ENCODE measurements around the gene DNAH2. TPM values are rescaled to one million over a fixed set of nuclear protein-coding genes. Genes with fewer than 3 reads are reported as not detected.
A peak's percentile ranks its signal among the peaks of the same experiment; 100 is the strongest.

The DNAH2 gene
- total RNA-seq, 2 experiments from 2014 or later = not detected

- H3K9me3 Mint-ChIP-seq = no peaks in the 10 kb centered on the region
- H3K4me1 Mint-ChIP-seq (ENCODE audit: low read depth) = peaks cover 54% of the 10 kb centered on the region
- intact Hi-C loops (cut with micrococcal nuclease) = no loop called here
- TF ChIP-seq, protein P1, sequence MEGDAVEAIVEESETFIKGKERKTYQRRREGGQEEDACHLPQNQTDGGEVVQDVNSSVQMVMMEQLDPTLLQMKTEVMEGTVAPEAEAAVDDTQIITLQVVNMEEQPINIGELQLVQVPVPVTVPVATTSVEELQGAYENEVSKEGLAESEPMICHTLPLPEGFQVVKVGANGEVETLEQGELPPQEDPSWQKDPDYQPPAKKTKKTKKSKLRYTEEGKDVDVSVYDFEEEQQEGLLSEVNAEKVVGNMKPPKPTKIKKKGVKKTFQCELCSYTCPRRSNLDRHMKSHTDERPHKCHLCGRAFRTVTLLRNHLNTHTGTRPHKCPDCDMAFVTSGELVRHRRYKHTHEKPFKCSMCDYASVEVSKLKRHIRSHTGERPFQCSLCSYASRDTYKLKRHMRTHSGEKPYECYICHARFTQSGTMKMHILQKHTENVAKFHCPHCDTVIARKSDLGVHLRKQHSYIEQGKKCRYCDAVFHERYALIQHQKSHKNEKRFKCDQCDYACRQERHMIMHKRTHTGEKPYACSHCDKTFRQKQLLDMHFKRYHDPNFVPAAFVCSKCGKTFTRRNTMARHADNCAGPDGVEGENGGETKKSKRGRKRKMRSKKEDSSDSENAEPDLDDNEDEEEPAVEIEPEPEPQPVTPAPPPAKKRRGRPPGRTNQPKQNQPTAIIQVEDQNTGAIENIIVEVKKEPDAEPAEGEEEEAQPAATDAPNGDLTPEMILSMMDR (IDR thresholded peaks at IDR 0.05) = no peak
- POLR2A ChIA-PET = interaction anchor here (8.2 kb wide), 1 partner anchor 13 kb away, joined by 74 read pairs; the partner anchor contains the start of gene KDM6B
- H3K36me3 Mint-ChIP-seq (ENCODE audit: low read depth) = peaks cover 67% of the 10 kb centered on the region
- no peak overlapping the region for H3K4me3 Mint-ChIP-seq
- peak overlapping the region; percentile 67 for H3K27ac Mint-ChIP-seq
- CTCF ChIA-PET = interaction anchor here (3.5 kb wide), 1 partner anchor 15 kb away, joined by 49 read pairs; the partner anchor contains the start of gene KDM6B
- ATAC-seq (no peak), DNase-seq (no peak)
- no peaks in the 10 kb centered on the region for H3K27me3 Mint-ChIP-seq
These were observed 131.7 kb downstream of the DNAH2 start for GRCh38 chr17:7849130-7849750.

DNA sequence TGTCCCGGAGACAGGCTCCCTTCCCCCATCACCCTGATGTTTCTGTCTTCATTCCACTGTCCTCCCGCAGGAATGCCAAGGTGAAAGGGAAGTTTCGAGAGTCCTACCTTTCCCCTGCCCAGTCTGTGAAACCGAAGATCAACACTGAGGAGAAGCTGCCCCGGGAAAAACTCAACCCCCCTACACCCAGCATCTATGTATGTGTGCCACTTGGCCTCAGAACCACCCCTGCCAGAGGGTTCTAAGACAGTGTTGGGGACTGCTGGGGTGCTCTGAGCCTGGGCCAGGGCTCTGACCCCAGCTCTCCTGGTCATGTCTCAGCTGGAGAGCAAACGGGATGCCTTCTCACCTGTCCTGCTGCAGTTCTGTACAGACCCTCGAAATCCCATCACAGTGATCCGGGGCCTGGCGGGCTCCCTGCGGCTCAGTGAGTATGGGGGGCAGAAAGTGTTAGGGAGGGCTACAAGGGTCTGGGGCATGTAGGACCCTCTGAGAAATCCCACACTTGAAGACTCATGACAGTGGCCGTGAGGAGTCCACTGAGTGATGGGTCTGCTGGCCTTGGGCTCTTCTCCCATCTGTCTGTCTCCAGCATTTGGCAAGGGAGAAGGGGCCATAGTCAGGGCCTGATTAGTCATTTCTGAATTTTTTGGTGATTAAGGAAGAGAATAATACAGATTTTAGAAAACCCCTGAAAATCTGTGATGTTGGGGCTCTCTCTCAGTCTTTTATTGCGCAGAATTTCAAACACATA is 132.4 kb downstream of the DNAH2 start:
- Mint-ChIP-seq H3K4me1 (ENCODE audit: low read depth) (peaks cover 54% of the 10 kb centered on the region), H3K36me3 (ENCODE audit: low read depth) (peaks cover 65% of the 10 kb centered on the region), H3K9me3 (no peaks in the 10 kb centered on the region), H3K4me3 (peak overlapping the region; percentile 76), H3K27ac (peak overlapping the region; percentile 67), H3K27me3 (no peaks in the 10 kb centered on the region)
- POLR2A ChIA-PET = interaction anchor here (0.9 to 8.2 kb wide), 4 partner anchors 7 to 51 kb away, joined by 3 to 74 read pairs (median 5); partner anchors contain the start of gene KDM6B
- DNase-seq = no peak
- intact Hi-C loops (cut with micrococcal nuclease) = loop anchor here (10.0 kb wide), 1 partner anchor 275 kb away; the partner anchor contains the start of gene CD68
- CTCF ChIA-PET = interaction anchor here (1.0 to 3.5 kb wide), 6 partner anchors 10 to 207 kb away, joined by 4 to 49 read pairs (median 6); partner anchors contain the start of gene KDM6B
- TF ChIP-seq, protein P1 (IDR thresholded peaks at IDR 0.05) = no peak
- no peak for ATAC-seq

DNA sequence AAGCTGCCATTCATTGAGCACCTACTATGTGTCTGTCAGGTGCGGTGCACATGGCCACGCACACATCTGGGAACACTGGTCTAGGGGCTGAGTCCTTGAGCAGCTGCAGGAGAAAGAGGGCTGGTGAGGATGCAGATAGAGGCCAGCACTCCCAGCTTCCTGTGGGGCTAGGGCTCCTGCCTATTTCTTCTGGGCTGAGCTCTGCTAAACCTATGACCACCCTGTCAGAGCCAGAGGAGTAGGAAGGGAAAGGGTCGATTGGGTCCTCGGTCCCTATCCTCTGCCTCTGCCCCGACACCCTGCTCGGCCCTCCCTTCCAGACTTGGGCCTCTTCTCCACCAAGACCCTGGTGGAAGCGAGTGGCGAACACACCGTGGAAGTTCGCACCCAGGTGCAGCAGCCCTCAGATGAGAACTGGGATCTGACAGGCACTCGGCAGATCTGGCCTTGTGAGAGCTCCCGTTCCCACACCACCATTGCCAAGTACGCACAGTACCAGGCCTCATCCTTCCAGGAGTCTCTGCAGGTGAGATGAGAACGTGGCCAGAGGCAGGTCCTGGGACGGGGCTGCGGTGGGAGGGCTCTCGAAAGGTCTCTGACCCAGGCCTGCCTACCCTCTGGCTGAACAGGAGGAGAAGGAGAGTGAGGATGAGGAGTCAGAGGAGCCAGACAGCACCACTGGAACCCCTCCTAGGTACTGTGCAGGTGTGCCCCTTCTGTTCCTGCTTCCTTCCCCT is 133.3 kb downstream of the DNAH2 start:
- peaks cover 60% of the 10 kb centered on the region for H3K36me3 Mint-ChIP-seq (ENCODE audit: low read depth)
- no peaks in the 10 kb centered on the region for H3K9me3 Mint-ChIP-seq
- ATAC-seq (peak; percentile 2), DNase-seq (peak; percentile 3)
- no peaks in the 10 kb centered on the region for H3K27me3 Mint-ChIP-seq
- H3K4me3 Mint-ChIP-seq = peak overlapping the region; percentile 76
- H3K27ac Mint-ChIP-seq = peak overlapping the region; percentile 67
- TF ChIP-seq, protein P1 (IDR thresholded peaks at IDR 0.05) = no peak
- peaks cover 56% of the 10 kb centered on the region for H3K4me1 Mint-ChIP-seq (ENCODE audit: low read depth)
- intact Hi-C loops (cut with micrococcal nuclease) = loop anchor here (10.0 kb wide), 1 partner anchor 276 kb away; the partner anchor contains the start of gene CD68
- ChIA-PET POLR2A (interaction anchor here (0.9 to 8.2 kb wide), 4 partner anchors 8 to 50 kb away, joined by 3 to 74 read pairs (median 5); partner anchors contain the start of gene KDM6B), CTCF (interaction anchor here (0.7 to 3.5 kb wide), 13 partner anchors 8 to 206 kb away, joined by 3 to 49 read pairs (median 5); partner anchors contain the start of gene KDM6B)

DNA sequence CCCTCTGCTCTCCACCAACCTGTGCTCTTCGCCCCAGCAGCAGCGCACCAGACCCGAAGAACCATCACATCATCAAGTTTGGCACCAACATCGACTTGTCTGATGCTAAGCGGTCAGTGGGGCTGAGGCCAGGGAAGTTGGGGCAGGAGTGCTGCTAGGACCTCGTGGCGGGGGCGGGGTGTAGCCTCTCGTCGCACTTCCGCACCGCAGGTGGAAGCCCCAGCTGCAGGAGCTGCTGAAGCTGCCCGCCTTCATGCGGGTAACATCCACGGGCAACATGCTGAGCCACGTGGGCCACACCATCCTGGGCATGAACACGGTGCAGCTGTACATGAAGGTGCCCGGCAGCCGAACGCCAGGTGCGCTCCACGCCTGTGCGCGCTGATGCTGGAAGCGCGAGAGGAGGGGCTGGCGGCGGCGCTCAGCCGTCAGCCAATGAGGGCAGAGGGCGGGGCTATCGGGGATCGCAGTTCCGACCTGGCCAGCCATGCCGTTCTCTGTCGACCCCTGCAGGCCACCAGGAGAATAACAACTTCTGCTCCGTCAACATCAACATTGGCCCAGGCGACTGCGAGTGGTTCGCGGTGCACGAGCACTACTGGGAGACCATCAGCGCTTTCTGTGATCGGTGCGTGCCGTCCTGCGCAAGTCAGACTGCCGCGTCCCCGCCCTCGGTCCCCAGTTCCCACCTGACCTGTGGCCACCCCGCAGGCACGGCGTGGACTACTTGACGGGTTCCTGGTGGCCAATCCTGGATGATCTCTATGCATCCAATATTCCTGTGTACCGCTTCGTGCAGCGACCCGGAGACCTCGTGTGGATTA is 134.1 kb downstream of the DNAH2 start:
- Mint-ChIP-seq H3K4me1 (ENCODE audit: low read depth) (peaks cover 53% of the 10 kb centered on the region), H3K36me3 (ENCODE audit: low read depth) (peaks cover 54% of the 10 kb centered on the region), H3K9me3 (no peaks in the 10 kb centered on the region), H3K27me3 (no peaks in the 10 kb centered on the region), H3K4me3 (peak overlapping the region; percentile 76), H3K27ac (peak overlapping the region; percentile 67)
- TF ChIP-seq, protein P1 (IDR thresholded peaks at IDR 0.05) = peak; percentile 97
- CTCF ChIA-PET = interaction anchor here (0.7 to 3.5 kb wide), 12 partner anchors 9 to 205 kb away, joined by 3 to 49 read pairs (median 4); partner anchors contain the start of gene KDM6B
- intact Hi-C loops (cut with micrococcal nuclease) = loop anchor here (10.0 kb wide), 1 partner anchor 277 kb away; the partner anchor contains the start of gene CD68
- peak; percentile 94 for ATAC-seq
- peak; percentile 94 for DNase-seq
- POLR2A ChIA-PET = interaction anchor here (8.2 kb wide), 1 partner anchor 16 kb away, joined by 74 read pairs; the partner anchor contains the start of gene KDM6B
